ENCODE results near the gene SCOC. TPM values are rescaled to one million over a fixed set of nuclear protein-coding genes. Genes with fewer than 3 reads are reported as not detected.

SCOC gene
- 4.9 and 8.0 TPM in 2 replicates for total RNA-seq (2014; rRNA removed; shearing (Covaris generic))
- 16.2 and 18.3 TPM in 2 replicates for total RNA-seq (2022)
- percentile 33 among the genes with signal in this experiment for Bru-seq, nascent RNA
- BruChase-seq, experiment 1, labeled RNA remaining after a 6-hour chase, result percentile 33 among the genes with signal in this experiment
- percentile 37 among the genes with signal in this experiment for BruChase-seq, experiment 2, labeled RNA remaining after a 2-hour chase
- long read RNA-seq, transcript SCOC-207 (3 exons, 1,838 nt), result minor isoform, 5 of 83 reads
- long read RNA-seq, transcript SCOC-211 (4 exons, 1,959 nt), result major isoform, 76 of 83 reads
- long read RNA-seq, partial matches to known transcripts, result 0 of 83 reads
- long read RNA-seq, other reads (novel, unspliced or antisense), result 2 of 83 reads

DNA sequence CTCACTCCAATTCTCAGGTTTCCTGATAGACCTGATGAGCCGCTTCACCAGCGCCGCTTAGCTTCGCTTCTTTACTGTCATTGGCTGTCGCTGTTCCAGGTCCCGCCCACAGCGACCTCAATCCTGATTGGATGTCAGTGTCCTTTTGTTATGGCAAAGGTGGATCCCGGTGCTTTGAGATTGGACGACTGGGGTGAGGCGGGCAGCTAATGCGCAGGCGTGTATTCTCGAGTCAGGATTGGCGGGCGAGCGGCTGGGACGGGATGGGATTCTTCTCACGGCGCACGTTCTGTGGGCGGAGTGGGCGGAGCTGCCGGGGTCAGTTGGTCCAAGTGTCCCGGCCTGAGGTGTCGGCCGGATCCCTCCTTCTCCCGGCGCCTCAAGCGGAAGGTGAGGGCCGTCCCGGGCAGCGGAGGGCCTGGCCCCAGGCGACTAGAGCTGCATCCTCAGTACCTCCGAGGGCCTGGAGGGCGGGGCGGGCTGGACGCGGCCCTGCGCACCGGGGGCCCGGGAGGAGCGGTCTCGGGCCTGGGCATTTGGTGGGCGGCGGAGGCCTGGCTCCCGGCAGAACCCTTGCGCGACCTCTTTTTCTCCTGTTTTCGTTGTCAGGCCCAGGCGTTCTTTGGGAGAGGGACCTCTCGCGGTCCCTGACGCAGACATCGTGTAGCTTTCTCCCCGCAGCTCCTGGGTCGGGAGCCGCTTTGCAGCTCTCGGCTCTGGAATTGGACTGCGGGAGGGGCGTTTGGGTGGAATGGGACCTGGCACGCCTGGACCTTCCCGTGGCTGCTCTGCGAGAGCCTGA lies at the start of gene SCOC:
Gene SCOC (plus strand): TSS at position 319 of the 802 bp plus-strand sequence. CDS start 5,525 bp downstream, outside the sequence.
- peak within 1 kb of the TSS; percentile 78 for H3K4me3 ChIP-seq (ENCODE audit: low read depth, low read length, poor library complexity, severe bottlenecking)
- peaks cover 7% of the 10 kb centered on the region for H3K4me1 ChIP-seq (ENCODE audit: insufficient read depth, low read length, poor library complexity, severe bottlenecking)
- H3K36me3 ChIP-seq (ENCODE audit: insufficient read depth, low read length), result no peaks in the 10 kb centered on the region
- H3K79me2 ChIP-seq (ENCODE audit: insufficient read depth, low read depth, low read length), result no peaks in the 10 kb centered on the region
- BruUV-seq (replicated peaks), result no TSS peak
- peak within 1 kb of the TSS; percentile 90 for H3K4me2 ChIP-seq (ENCODE audit: low read length)
- no peaks in the 10 kb centered on the region for H3K9me2 ChIP-seq (ENCODE audit: insufficient read depth, low read length)
- no peaks in the 10 kb centered on the region for H3K9me3 ChIP-seq (ENCODE audit: low read length)
- H4K20me1 ChIP-seq (ENCODE audit: insufficient read depth, low read length), result no peaks in the 10 kb centered on the region
- peak within 1 kb of the TSS; percentile 91 for H2AFZ ChIP-seq (ENCODE audit: low read length)
- H3K27ac ChIP-seq (ENCODE audit: low read depth, low read length, poor library complexity, severe bottlenecking), result no peak within 1 kb of the TSS
- intact Hi-C loops (cut with micrococcal nuclease; ENCODE audit: unreplicated experiment), result no loop called here
- ChIA-PET POLR2A (interaction anchor here (0.6 to 2.5 kb wide), 11 partner anchors 9 to 592 kb away, joined by 3 to 17 read pairs (median 4); no protein-coding TSS in a partner anchor), CTCF (ENCODE audit: unreplicated experiment) (interaction anchor here (1.1 to 1.4 kb wide), 2 partner anchors 11 to 54 kb away, joined by 3 to 5 read pairs; partner anchors contain the start of gene CLGN)
- peak; percentile 93 for DNase-seq (ENCODE audit: low spot score)
- TF ChIP-seq EZH2phosphoT487 (IDR thresholded peaks at IDR 0.05; ENCODE audit: borderline replicate concordance, low read depth, low read length), result no peak
- TF ChIP-seq, protein P1, sequence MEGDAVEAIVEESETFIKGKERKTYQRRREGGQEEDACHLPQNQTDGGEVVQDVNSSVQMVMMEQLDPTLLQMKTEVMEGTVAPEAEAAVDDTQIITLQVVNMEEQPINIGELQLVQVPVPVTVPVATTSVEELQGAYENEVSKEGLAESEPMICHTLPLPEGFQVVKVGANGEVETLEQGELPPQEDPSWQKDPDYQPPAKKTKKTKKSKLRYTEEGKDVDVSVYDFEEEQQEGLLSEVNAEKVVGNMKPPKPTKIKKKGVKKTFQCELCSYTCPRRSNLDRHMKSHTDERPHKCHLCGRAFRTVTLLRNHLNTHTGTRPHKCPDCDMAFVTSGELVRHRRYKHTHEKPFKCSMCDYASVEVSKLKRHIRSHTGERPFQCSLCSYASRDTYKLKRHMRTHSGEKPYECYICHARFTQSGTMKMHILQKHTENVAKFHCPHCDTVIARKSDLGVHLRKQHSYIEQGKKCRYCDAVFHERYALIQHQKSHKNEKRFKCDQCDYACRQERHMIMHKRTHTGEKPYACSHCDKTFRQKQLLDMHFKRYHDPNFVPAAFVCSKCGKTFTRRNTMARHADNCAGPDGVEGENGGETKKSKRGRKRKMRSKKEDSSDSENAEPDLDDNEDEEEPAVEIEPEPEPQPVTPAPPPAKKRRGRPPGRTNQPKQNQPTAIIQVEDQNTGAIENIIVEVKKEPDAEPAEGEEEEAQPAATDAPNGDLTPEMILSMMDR (conservative IDR thresholded peaks at IDR 0.05; ENCODE audit: low read length), result no peak

DNA sequence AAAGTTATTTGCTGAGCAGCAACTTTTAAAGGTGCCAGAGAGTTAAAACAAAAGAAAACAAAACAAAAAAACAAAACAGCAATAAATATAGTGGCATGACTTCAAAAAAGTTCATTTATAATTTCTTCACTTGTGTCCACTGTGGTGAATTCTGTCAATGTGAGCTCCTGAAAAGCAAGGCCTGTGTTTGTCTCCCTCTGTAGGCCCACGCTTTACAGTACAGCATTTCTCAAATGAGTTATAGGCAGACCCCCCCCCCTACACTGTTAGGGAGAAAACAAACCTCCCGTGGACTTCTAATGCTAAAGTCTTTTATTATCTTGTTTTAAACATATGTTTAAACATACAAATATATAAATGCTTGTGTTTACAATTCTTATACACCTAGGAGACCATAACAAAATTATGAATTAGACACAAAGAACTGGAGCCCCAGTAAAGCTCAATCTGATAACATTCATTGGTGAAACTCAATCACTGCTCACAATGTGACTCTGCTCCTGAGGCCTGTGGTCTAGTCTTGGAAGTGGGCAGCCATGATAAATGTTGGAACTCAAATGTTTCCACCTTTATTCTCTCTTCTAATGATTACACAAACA lies 47.0 kb upstream of the SCOC start:
- no TSS peak for BruUV-seq (replicated peaks)
- CTCF ChIA-PET (ENCODE audit: unreplicated experiment), result no interaction called here

More for the DNA sequence above, 47.0 kb upstream of the SCOC start:
- Histone ChIP-seq H2AFZ (ENCODE audit: low read length) (no peak overlapping the region), H3K4me2 (ENCODE audit: low read length) (no peak overlapping the region), H3K4me1 (ENCODE audit: insufficient read depth, low read length, poor library complexity, severe bottlenecking) (no peaks in the 10 kb centered on the region), H4K20me1 (ENCODE audit: insufficient read depth, low read length) (no peaks in the 10 kb centered on the region), H3K36me3 (ENCODE audit: insufficient read depth, low read length) (no peaks in the 10 kb centered on the region), H3K79me2 (ENCODE audit: insufficient read depth, low read depth, low read length) (no peaks in the 10 kb centered on the region), H3K9me3 (ENCODE audit: low read length) (no peaks in the 10 kb centered on the region), H3K27ac (ENCODE audit: low read depth, low read length, poor library complexity, severe bottlenecking) (no peak overlapping the region), H3K4me3 (ENCODE audit: low read depth, low read length, poor library complexity, severe bottlenecking) (no peak overlapping the region), H3K9me2 (ENCODE audit: insufficient read depth, low read length) (no peaks in the 10 kb centered on the region)
- intact Hi-C loops (cut with micrococcal nuclease; ENCODE audit: unreplicated experiment), result no loop called here
- DNase-seq (ENCODE audit: low spot score), result peak; percentile 13
- no peak for TF ChIP-seq EZH2phosphoT487 (IDR thresholded peaks at IDR 0.05; ENCODE audit: borderline replicate concordance, low read depth, low read length)
- TF ChIP-seq, protein P1 (conservative IDR thresholded peaks at IDR 0.05; ENCODE audit: low read length), result peak; percentile 74
- POLR2A ChIA-PET, result interaction anchor here (0.5 to 1.4 kb wide), 4 partner anchors 14 to 635 kb away, joined by 3 to 6 read pairs (median 4); no protein-coding TSS in a partner anchor

Data from OCI-LY7 (cell line).